ENCODE measurements around the gene NEDD4. TPM values are rescaled to one million over a fixed set of nuclear protein-coding genes. Genes with fewer than 3 reads are reported as not detected.
"Not testable (repeated sequence)": the region's sequence is repeated elsewhere in the genome, so short reads cannot be mapped to it uniquely, and the experiment has no call there.

Gene NEDD4
- polyA plus RNA-seq, 3 donors: 14.7 to 17.1 (median 15.2) TPM

GRCh38 chr15:55899537-55899936, 93.9 kb downstream of the NEDD4 start:
- no peak for DNase-seq (ENCODE audit: low read depth in 3 of 3, low spot score in 2 of 3)

- no peak for DNase-seq (ENCODE audit: low read depth in 3 of 3, low spot score in 2 of 3)
Measured at GRCh38 chr15:55897560-55898336, 95.7 kb downstream of the NEDD4 start.

GRCh38 chr15:55894399-55894965, 98.9 kb downstream of the NEDD4 start:
- no peak for DNase-seq (ENCODE audit: low read depth in 3 of 3, low spot score in 2 of 3)

GRCh38 chr15:55893852-55894251, 99.6 kb downstream of the NEDD4 start:
- DNase-seq (ENCODE audit: low read depth in 3 of 3, low spot score in 2 of 3): no peak

GRCh38 chr15:55891196-55891595, 102.2 kb downstream of the NEDD4 start:
- no peak for DNase-seq (ENCODE audit: low read depth in 3 of 3, low spot score in 2 of 3)

GRCh38 chr15:55884223-55884622, 109.2 kb downstream of the NEDD4 start:
- no peak for DNase-seq (ENCODE audit: low read depth in 3 of 3, low spot score in 2 of 3)

GRCh38 chr15:55879181-55879580, 114.2 kb downstream of the NEDD4 start:
- DNase-seq (ENCODE audit: low read depth in 3 of 3, low spot score in 2 of 3): no peak

GRCh38 chr15:55873024-55873720, 120.2 kb downstream of the NEDD4 start:
- DNase-seq (ENCODE audit: low read depth in 3 of 3, low spot score in 2 of 3): no peak

- no peak for DNase-seq (ENCODE audit: low read depth in 3 of 3, low spot score in 2 of 3)
Measured at GRCh38 chr15:55872471-55872870, 120.9 kb downstream of the NEDD4 start.

- DNase-seq (ENCODE audit: low read depth in 3 of 3, low spot score in 2 of 3): no peak
Measured at GRCh38 chr15:55869660-55870059, 123.8 kb downstream of the NEDD4 start.

GRCh38 chr15:55868707-55869106, 124.7 kb downstream of the NEDD4 start:
- no peak for DNase-seq (ENCODE audit: low read depth in 3 of 3, low spot score in 2 of 3)

GRCh38 chr15:55868291-55868690, 125.1 kb downstream of the NEDD4 start:
- DNase-seq (ENCODE audit: low read depth in 3 of 3, low spot score in 2 of 3): not testable (repeated sequence)

GRCh38 chr15:55863911-55864310, 129.5 kb downstream of the NEDD4 start:
- no peak for DNase-seq (ENCODE audit: low read depth in 3 of 3, low spot score in 2 of 3)

- DNase-seq (ENCODE audit: low read depth in 3 of 3, low spot score in 2 of 3): no peak
Measured at GRCh38 chr15:55861115-55861514, 132.3 kb downstream of the NEDD4 start.

GRCh38 chr15:55860468-55860867, 132.9 kb downstream of the NEDD4 start:
- DNase-seq (ENCODE audit: low read depth in 3 of 3, low spot score in 2 of 3): no peak

- DNase-seq (ENCODE audit: low read depth in 3 of 3, low spot score in 2 of 3): no peak
Measured at GRCh38 chr15:55859681-55860080, 133.7 kb downstream of the NEDD4 start.

- no peak for DNase-seq (ENCODE audit: low read depth in 3 of 3, low spot score in 2 of 3)
Measured at GRCh38 chr15:55858661-55859060, 134.8 kb downstream of the NEDD4 start.

GRCh38 chr15:55856506-55857164, 136.8 kb downstream of the NEDD4 start:
- DNase-seq (ENCODE audit: low read depth in 3 of 3, low spot score in 2 of 3): no peak

GRCh38 chr15:55853134-55853533, 140.3 kb downstream of the NEDD4 start:
- no peak for DNase-seq (ENCODE audit: low read depth in 3 of 3, low spot score in 2 of 3)

- peak; percentile 66 to 79 (median 70) for DNase-seq (ENCODE audit: low read depth in 3 of 3, low spot score in 2 of 3)
Measured at GRCh38 chr15:55846116-55846707, 147.2 kb downstream of the NEDD4 start.

GRCh38 chr15:55842897-55843296, 150.5 kb downstream of the NEDD4 start:
- not testable (repeated sequence) for DNase-seq (ENCODE audit: low read depth in 3 of 3, low spot score in 2 of 3)

Data from right renal cortex interstitium (tissue), 3 donors.